GM21786 (cell line): ENCODE data around the gene ZNF30.
A peak's percentile ranks its signal among the peaks of the same experiment; 100 is the strongest.
"Not testable (repeated sequence)": the region's sequence is repeated elsewhere in the genome, so short reads cannot be mapped to it uniquely, and the experiment has no call there.

Experiments used
- ATAC-seq: cut with Tn5 transposase; IDR thresholded peaks from one replicate; pipeline ENCODE4 v1.9.1; 2021; ENCODE audit not compliant: unreplicated experiment

ZNF30 gene

GRCh38 chr19:34926685-34927375, at the start of gene ZNF30:
Gene ZNF30, plus strand, starts transcription at chr19:34926903. Its CDS starts 3,045 bp downstream, at chr19:34929948.
- ATAC-seq: peak; percentile 95

DNA sequence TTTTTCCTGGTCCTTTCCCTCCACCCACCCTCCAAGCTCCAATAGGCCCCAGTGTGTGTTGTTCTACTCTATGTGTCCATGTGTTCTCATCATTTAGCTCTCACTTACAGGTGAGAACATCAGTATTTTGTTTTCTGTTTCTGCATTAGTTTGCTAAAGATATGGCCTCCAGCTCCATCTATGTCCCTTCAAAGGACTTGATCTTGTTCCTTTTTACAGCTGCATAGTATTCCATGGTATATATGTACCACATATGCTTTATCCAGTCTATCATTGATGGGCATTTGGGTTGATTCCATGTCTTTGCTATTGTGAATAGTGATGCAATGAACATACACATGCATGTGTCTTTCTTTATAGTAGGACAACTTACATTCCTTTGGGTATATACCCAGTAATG, 47.1 kb upstream of the ZNF30 start:
- no peak for ATAC-seq

DNA sequence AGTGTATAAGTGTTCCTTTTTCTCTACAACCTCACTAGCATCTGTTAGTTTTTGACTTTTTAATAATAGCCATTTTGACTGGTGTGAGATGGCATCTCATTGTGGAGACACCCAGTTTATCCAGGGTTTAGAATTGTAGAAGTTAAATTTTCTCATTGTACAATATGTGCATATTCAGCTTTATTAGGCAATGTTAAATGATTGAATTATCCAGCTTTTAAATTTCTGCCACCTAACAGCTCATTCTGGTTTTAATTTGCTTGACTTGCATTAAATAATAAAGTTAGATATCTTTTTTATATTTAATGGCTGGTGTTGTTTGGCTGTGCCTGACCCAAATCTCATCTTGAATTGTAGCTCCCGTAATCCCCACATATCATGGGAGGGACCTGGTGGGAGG, 46.7 kb upstream of the ZNF30 start:
- ATAC-seq: no peak

GRCh38 chr19:34881982-34882381, 44.7 kb upstream of the ZNF30 start:
- no peak for ATAC-seq

GRCh38 chr19:34888091-34888490, 38.6 kb upstream of the ZNF30 start:
- ATAC-seq: no peak

DNA sequence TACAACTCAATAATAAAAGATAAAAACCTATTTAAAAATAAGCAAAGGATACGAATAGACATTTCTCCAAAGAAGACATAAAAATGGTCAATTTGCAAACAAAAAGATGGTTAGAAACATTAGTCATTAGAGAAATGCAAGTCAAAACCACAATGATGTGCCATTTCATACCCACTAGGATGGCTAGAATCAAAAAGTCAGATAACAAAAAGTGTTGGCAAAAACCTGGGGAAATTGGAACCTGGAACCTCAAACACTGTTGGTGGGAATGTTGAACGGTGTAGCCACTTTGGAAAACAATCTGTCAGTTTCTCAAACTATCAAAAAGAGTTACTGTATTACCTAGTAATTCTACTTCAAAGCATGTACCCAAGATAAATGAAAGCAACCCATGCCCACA, 26.5 kb upstream of the ZNF30 start:
- no peak for ATAC-seq

DNA sequence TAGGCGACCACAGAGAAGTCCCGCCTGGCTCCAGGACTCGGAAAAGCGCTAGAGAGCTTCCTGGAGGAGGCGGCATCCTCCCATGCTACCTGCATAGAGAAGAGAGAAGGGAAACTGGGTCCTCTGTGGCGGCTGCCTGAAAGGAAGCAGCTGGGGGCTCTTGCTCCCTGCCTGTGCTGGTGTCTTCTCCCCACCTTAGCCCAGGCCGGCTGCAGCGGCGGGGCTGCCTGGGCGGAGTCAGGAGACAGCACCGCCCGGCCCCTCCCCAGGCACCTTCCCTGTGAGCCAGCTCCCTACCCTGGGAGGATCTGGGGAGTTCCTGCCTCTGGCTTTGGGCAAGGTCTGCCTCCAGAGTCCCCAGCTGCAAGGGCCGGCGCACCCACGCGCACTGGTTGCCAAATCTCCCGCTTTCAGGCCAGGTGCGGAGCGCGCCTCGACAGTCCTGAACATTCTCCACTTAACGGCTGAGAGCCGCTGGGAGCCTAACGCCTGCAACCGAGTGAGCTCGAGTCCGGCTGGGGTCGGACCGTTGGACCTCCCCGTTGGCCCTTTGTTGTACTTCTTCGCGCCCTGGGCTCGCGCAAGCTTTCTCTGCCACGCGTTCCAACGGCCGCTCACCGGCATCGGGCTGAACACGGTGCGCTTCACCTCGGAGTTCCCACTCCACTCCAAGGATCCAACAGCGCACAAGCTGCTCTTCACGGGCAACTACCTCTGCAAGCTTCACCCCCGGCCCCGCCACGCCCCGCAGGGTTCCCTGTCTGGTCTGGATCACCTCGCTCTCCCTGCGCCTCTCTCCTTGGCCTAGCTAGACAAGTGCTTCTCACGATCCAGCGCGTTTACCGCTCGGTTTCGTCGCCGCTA, 21.8 kb upstream of the ZNF30 start:
- ATAC-seq: no peak

- ATAC-seq: no peak
These were observed 15.9 kb upstream of the ZNF30 start for GRCh38 chr19:34910770-34911169.

- not testable (repeated sequence) for ATAC-seq
These were observed 9.6 kb upstream of the ZNF30 start for GRCh38 chr19:34917144-34917543.

GRCh38 chr19:34918190-34918589, 8.5 kb upstream of the ZNF30 start:
- ATAC-seq: no peak

- not testable (repeated sequence) for ATAC-seq
These were observed 6.5 kb upstream of the ZNF30 start for GRCh38 chr19:34920090-34920786.

DNA sequence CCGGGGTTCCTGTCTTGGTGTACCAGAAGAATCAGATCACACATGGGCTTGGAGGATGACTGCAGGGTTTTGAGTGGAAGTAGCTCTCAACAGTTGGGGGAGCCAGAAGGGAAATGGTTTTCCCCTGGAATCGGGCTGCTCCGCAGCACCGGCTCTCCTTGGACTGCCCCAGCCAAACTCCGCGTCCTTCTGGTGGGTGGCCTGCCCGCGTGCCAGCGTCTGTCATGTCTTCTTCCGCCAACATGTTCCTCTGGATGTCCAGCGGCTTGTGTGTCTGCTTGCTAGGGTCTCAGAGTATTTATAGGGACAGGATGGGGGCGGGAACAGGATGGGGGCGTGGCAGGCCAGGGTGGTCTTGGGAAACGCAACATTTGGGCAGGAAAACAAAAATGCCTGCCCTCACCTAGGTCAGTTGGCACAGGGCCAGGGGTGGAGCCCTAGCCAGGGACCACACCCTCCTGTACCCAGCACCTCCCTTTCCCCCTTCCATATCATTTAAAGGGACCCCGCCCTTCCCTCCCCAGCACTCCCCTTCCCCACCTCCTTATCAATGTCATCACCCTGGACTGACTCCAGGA, 1.3 kb upstream of the ZNF30 start:
- no peak for ATAC-seq

- ATAC-seq: no peak
These were observed 380 bp upstream of the ZNF30 start for GRCh38 chr19:34926361-34926684.

GRCh38 chr19:34932494-34932893, 5.8 kb downstream of the ZNF30 start:
- ATAC-seq: no peak

DNA sequence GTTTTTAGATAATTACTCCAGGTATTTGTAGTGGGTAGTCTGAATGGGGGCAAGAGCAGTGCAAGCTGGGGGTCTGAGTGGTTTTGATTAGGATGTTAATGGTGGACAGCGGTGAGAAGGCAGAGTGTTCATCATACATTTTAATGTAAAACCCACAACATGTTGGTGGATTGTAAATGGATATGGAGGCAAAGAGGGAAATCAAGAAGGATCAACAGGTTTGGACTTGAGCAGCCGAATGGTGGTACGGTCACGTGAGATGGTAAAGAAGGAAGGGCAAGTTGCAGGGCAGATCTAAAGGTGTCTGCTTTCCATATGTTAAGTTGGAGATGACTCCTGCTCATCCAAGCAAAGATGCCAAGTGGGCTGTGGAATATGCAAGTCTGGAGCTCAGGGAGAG, 9.5 kb downstream of the ZNF30 start:
- no peak for ATAC-seq

DNA sequence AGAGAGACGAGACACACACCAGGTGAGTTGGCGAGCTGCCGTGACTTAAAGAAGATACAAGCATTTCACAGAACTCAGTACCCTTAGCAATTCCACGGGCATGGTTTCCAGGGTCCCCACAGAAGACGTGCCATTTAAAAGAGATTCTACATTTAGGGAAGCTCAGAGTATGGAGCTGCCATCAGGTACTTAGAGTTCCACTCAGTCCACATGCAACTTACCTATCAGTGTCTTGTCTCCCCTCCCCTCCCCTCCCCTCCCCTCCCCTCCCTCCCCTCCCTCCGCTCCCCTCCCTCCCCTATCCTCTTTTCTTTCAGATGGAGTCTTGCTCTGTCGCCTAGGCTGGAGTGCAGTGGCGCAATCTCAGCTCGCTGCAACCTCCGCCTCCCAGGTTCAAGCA, 12.2 kb downstream of the ZNF30 start:
- no peak for ATAC-seq

DNA sequence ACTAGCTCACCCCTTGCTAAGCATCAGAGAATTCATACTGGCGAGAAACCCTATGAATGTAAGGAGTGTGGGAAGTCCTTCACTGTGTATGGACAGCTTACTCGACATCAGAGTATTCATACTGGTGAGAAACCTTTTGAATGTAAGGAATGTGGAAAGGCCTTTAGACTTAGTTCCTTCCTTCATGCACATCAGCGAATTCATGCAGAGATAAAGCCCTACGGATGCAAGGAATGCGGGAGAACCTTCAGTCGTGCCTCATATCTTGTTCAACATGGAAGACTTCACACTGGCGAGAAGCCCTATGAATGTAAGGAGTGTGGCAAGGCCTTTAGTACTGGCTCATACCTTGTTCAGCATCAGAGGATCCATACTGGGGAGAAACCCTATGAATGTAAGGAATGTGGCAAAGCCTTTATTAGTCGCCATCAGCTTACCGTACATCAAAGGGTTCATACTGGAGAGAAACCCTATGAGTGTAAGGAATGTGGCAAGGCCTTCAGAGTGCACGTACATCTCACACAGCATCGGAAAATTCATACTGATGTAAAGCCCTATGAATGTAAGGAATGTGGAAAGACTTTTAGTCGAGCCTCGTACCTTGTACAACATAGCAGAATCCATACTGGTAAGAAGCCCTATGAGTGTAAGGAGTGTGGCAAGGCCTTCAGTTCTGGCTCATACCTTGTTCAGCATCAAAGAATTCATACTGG, 17.3 kb downstream of the ZNF30 start:
- no peak for ATAC-seq

DNA sequence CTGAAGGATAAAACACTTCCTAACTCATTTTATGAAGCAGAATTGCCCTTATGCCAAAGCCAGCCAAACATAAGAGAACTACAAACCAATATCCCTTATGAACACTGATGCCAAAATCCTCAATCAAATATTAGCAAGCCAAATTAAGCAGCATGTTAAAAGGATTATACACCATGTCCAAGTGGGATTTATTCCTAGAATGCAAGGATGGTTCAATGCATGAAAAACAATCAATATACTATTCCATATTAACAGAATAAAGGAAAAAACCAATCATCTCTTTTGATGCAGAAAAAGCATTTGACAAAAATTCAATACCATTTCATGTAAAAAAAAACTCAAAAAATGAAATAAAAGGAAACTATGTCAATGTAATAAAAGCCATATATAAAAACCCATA, 26.4 kb downstream of the ZNF30 start:
- no peak for ATAC-seq

GRCh38 chr19:34957830-34958751, 31.4 kb downstream of the ZNF30 start:
- ATAC-seq: no peak

DNA sequence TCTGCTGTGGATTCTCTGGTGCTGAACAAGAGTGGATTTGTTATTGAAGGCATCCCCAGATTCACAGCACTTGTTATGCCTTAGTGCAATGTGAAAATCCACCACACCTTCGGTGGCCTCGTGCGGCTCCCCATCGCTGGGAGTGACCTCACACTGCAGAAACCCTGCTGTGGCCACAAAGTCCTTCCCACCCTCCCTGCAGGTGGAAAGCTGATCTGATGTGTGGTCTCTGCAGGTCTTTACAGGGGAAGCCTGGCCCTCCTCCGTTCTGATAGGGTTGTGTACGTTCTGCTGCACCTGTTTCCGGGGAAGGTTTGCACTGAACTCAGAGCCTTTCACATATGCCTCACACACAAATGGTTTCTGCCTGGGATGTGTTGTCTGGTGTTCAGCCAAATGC, 32.3 kb downstream of the ZNF30 start:
- no peak for ATAC-seq
